HepG2 (cell line): ENCODE results near the gene BAZ1A. TPM values are rescaled to one million over a fixed set of nuclear protein-coding genes. Genes with fewer than 3 reads are reported as not detected.

Experiments
- CHD4 ChIP-seq: fragments of 200-600 bp; sonication (generic); IDR thresholded peaks from 2 replicates; pipeline ENCODE4 v1.7.0; 2017; ENCODE audit warnings: mild to moderate bottlenecking, low read length, borderline replicate concordance
- CREM ChIP-seq, 2 experiments: sonication (generic) in 1 of 2; formaldehyde crosslinking in 1 of 2; IDR thresholded peaks; 2 replicates each; pipeline versions ENCODE4 v1.4.0 to v1.6.1; 2016 to 2020; ENCODE audit warnings: antibody characterized with exemption in 1 of 2, mild to moderate bottlenecking in 1 of 2, missing genetic modification reagents in 1 of 2
- ELF4 ChIP-seq: sonication (generic); formaldehyde crosslinking; IDR thresholded peaks from 2 replicates; pipeline ENCODE4 v1.5.0; 2020; ENCODE audit warnings: missing genetic modification reagents, mild to moderate bottlenecking, moderate library complexity, borderline replicate concordance
- FOXA1 ChIP-seq, 2 experiments: fragments of 450-650 bp in 1 of 2; sonication (generic) in 1 of 2; formaldehyde crosslinking in 1 of 2; IDR thresholded peaks; 2 replicates each; pipeline versions ENCODE4 v1.4.0 to v1.6.1; 2016 to 2020; ENCODE audit warnings: missing genetic modification reagents in 1 of 2
- FOXC1 ChIP-seq: sonication (generic); formaldehyde crosslinking; IDR thresholded peaks from 2 replicates; pipeline ENCODE4 v1.8.0; 2022; ENCODE audit warnings: mild to moderate bottlenecking, missing genetic modification reagents, borderline replicate concordance
- FOXP1 ChIP-seq, 2 experiments: fragments of 450-650 bp in 1 of 2; IDR thresholded peaks; 2 replicates each; pipeline ENCODE4 v1.6.1; 2017 to 2018; ENCODE audit warnings: antibody characterized with exemption in 1 of 2
- HNF4G ChIP-seq, 2 experiments: sonication (generic) in 1 of 2; formaldehyde crosslinking in 1 of 2; IDR thresholded peaks; 2 replicates each; pipeline versions ENCODE4 v1.4.0 to v1.6.1; 2011 to 2020; ENCODE audit warnings: borderline replicate concordance in 2 of 2, low read depth in 2 of 2, mild to moderate bottlenecking in 2 of 2, low read length in 1 of 2, missing genetic modification reagents in 1 of 2, moderate library complexity in 1 of 2
- MEIS1 ChIP-seq: sonication (generic); formaldehyde crosslinking; IDR thresholded peaks from 2 replicates; pipeline ENCODE4 v1.9.0; 2021; ENCODE audit warnings: mild to moderate bottlenecking, missing genetic modification reagents, moderate library complexity, borderline replicate concordance
- NR2F1 ChIP-seq, 2 experiments: fragments of 450-650 bp in 1 of 2; formaldehyde crosslinking in 1 of 2; IDR thresholded peaks; 2 replicates each; pipeline versions ENCODE4 v1.5.0 to v1.6.1; 2016 to 2020; ENCODE audit warnings: mild to moderate bottlenecking in 1 of 2, missing compliant biosample characterization in 1 of 2, missing genetic modification reagents in 1 of 2, moderate library complexity in 1 of 2
- PHF8 ChIP-seq: sonication (generic); formaldehyde crosslinking; IDR thresholded peaks from 2 replicates; pipeline ENCODE4 v1.5.0; 2020; ENCODE audit warnings: missing genetic modification reagents
- REPIN1 ChIP-seq: sonication (generic); formaldehyde crosslinking; IDR thresholded peaks from 2 replicates; pipeline ENCODE4 v1.8.0; 2022; ENCODE audit warnings: missing genetic modification reagents, low read depth, mild to moderate bottlenecking, borderline replicate concordance
- SALL1 ChIP-seq: sonication (generic); formaldehyde crosslinking; IDR thresholded peaks from 2 replicates; pipeline ENCODE4 v1.8.0; 2022; ENCODE audit warnings: mild to moderate bottlenecking, missing genetic modification reagents
- SRY ChIP-seq: sonication (generic); formaldehyde crosslinking; IDR thresholded peaks from 2 replicates; pipeline ENCODE4 v1.8.0; 2022; ENCODE audit warnings: mild to moderate bottlenecking, missing genetic modification reagents
- ZBTB46 ChIP-seq: sonication (generic); formaldehyde crosslinking; IDR thresholded peaks from 2 replicates; pipeline ENCODE4 v1.4.0; 2020; ENCODE audit warnings: mild to moderate bottlenecking, missing genetic modification reagents, borderline replicate concordance
- ZFYVE20 ChIP-seq: sonication (generic); formaldehyde crosslinking; IDR thresholded peaks from 2 replicates; pipeline ENCODE4 v1.8.0; 2023; ENCODE audit warnings: low read depth, mild to moderate bottlenecking, moderate library complexity, missing genetic modification reagents, borderline replicate concordance
- ZNF136 ChIP-seq: sonication (generic); formaldehyde crosslinking; IDR thresholded peaks from 2 replicates; pipeline ENCODE4 v1.8.1; 2022; ENCODE audit warnings: low read depth, mild to moderate bottlenecking, moderate library complexity, missing genetic modification reagents
- ZNF234 ChIP-seq: sonication (generic); formaldehyde crosslinking; conservative IDR thresholded peaks from 2 replicates; pipeline ENCODE4 v1.5.1; 2020; ENCODE audit warnings: mild to moderate bottlenecking, missing genetic modification reagents
- ZNF280B ChIP-seq: sonication (generic); formaldehyde crosslinking; IDR thresholded peaks from 2 replicates; pipeline ENCODE4 v1.5.0; 2020; ENCODE audit warnings: missing genetic modification reagents, mild to moderate bottlenecking, borderline replicate concordance
- ZNF598 ChIP-seq: sonication (generic); formaldehyde crosslinking; IDR thresholded peaks from 2 replicates; pipeline ENCODE4 v1.5.1; 2020; ENCODE audit warnings: mild to moderate bottlenecking, missing genetic modification reagents, borderline replicate concordance
- ZNF747 ChIP-seq: sonication (generic); formaldehyde crosslinking; IDR thresholded peaks from 2 replicates; pipeline ENCODE4 v1.8.1; 2023; ENCODE audit warnings: missing genetic modification reagents, mild to moderate bottlenecking, borderline replicate concordance
- polyA plus RNA-seq, 8 experiments: library from polyadenylated mRNA; depleted of rRNA in 3 of 8; stranded (reverse) in 7 of 8; unstranded in 1 of 8; fragments of >200 nt; fragmentation: Illumina TruSeq in 4 of 8; extraction: Trizol in 4 of 8; gene quantifications; 2 replicates each; pipeline versions ENCODE4 v1.2.1 to v1.2.3, GENCODE V29; 2011 to 2016; ENCODE audit warnings: low read depth in 4 of 8, missing spikeins in 1 of 8, mixed read lengths in 1 of 8; ENCODE audit not compliant: insufficient read depth in 1 of 8
- total RNA-seq, 5 experiments: library from RNA; depleted of rRNA; stranded (reverse); fragments of >200 nt; fragmentation: Illumina TruSeq; extraction: Trizol; gene quantifications; 2 replicates each; pipeline ENCODE4 v1.2.3, GENCODE V29; 2016; ENCODE audit warnings: low read depth in 1 of 5

Gene BAZ1A
- total and polyA plus RNA-seq, 2 of the 13 experiments (the other 11 are each of a cell fraction or from before 2014, with no cell fraction given), result 20.9 to 56.8 TPM

- TF ChIP-seq MEIS1 (no peak; the same call in 1 of the 2 replicates), HNF4G (IDR thresholded peaks at IDR 0.05; ENCODE audit: borderline replicate concordance, low read depth, low read length) (no peak), HNF4G (CRISPR knock-in tag; IDR thresholded peaks at IDR 0.05; ENCODE audit: borderline replicate concordance, low read depth) (0 out of 2 replicates have a peak, but pooled peaks have one; percentile 21), FOXC1 (CRISPR knock-in tag) (peak; percentile 77; the same call in 1 of the 2 replicates), ZNF280B (CRISPR knock-in tag) (peak; percentile 95), CREM (IDR thresholded peaks at IDR 0.05) (peak; percentile 32; the same call in 1 of the 2 replicates), CREM (CRISPR knock-in tag; IDR thresholded peaks at IDR 0.05) (no peak), ZFYVE20 (CRISPR knock-in tag) (peak; percentile 64; the same call in 1 of the 2 replicates), CHD4 (no peak), SRY (peak; percentile 94; the same call in 1 of the 2 replicates), FOXA1 (IDR thresholded peaks at IDR 0.05) (no peak), FOXA1 (CRISPR knock-in tag; IDR thresholded peaks at IDR 0.05) (no peak), REPIN1 (CRISPR knock-in tag) (peak; percentile 86; the same call in 1 of the 2 replicates), ELF4 (peak; percentile 48), ZBTB46 (0 out of 2 replicates have a peak, but pooled peaks have one; percentile 60), ZNF747 (CRISPR knock-in tag) (0 out of 2 replicates have a peak, but pooled peaks have one; percentile 64), FOXP1 (IDR thresholded peaks at IDR 0.05) (no peak), FOXP1 (CRISPR knock-in tag; IDR thresholded peaks at IDR 0.05) (peak; percentile 55; the same call in 1 of the 2 replicates), SALL1 (peak; percentile 54; the same call in 1 of the 2 replicates), ZNF136 (peak; percentile 86; the same call in 1 of the 2 replicates), NR2F1 (CRISPR knock-in tag; IDR thresholded peaks at IDR 0.05) (peak in 1 of 2 experiments; percentile 42; a peak in 1 of 4 replicates), PHF8 (CRISPR knock-in tag) (peak; percentile 78), ZNF598 (CRISPR knock-in tag) (no peak), ZNF234 (CRISPR knock-in tag) (no peak)
These were observed at the start of gene BAZ1A (continued) for GRCh38 chr14:34875031-34875922.
